Suprapubic skin (tissue), 4 donors: ENCODE measurements around the gene PCK2.

Experiments
- CTCF ChIP-seq, 2 donors: fragments of 200-600 bp in 1 of 2; fragments of 450-650 bp in 1 of 2; sonication (generic) in 1 of 2; IDR thresholded peaks; one replicate each; pipeline ENCODE4 v1.5.1; 2016 to 2019; ENCODE audit warnings: antibody characterized with exemption in 2 of 2, mild to moderate bottlenecking in 1 of 2, moderate library complexity in 1 of 2
- EP300 ChIP-seq: sonication (generic); formaldehyde crosslinking; IDR thresholded peaks from one replicate; pipeline ENCODE4 v1.6.1; 2017; ENCODE audit warnings: antibody characterized with exemption
- POLR2A ChIP-seq, 2 donors: fragments of 450-650 bp; IDR thresholded peaks; one replicate each; pipeline ENCODE4 v1.6.1; 2017; ENCODE audit warnings: antibody characterized with exemption in 2 of 2, mild to moderate bottlenecking in 2 of 2, moderate library complexity in 2 of 2
- POLR2AphosphoS5 ChIP-seq, 3 donors: sonication (generic); formaldehyde crosslinking; IDR thresholded peaks; one replicate each; pipeline ENCODE4 v1.6.1; 2017; ENCODE audit warnings: antibody characterized with exemption in 3 of 3

- TF ChIP-seq POLR2A (IDR thresholded peaks at IDR 0.05), result no peak
- no peak for TF ChIP-seq CTCF (IDR thresholded peaks at IDR 0.05)
- TF ChIP-seq EP300, result no peak
- TF ChIP-seq POLR2AphosphoS5 (IDR thresholded peaks at IDR 0.05), result no peak
Measured at GRCh38 chr14:24060443-24060842, 33.7 kb upstream of the PCK2 start.
